ENCODE results near the gene MARVELD1. TPM values are rescaled to one million over a fixed set of nuclear protein-coding genes. Genes with fewer than 3 reads are reported as not detected.

MARVELD1 gene
- total and polyA plus RNA-seq, 2 experiments from 2014 or later: 7.3 to 23.7 TPM

GRCh38 chr10:97718178-97718577 lies 4.6 kb downstream of the MARVELD1 start:
- H4K20me1 ChIP-seq (replicated peaks; ENCODE audit: insufficient read depth): no peaks in the 10 kb centered on the region
- ATAC-seq: no peak
- peaks cover 7% of the 10 kb centered on the region; the same call in 1 of the 2 replicates for H3K36me3 ChIP-seq (ENCODE audit: insufficient read depth)
- H3K4me3 ChIP-seq: no peak overlapping the region
- H3K4me1 Mint-ChIP-seq: peaks cover 43% of the 10 kb centered on the region
- peaks cover 46% of the 10 kb centered on the region for H3K36me3 Mint-ChIP-seq (ENCODE audit: low read depth)
- H3K4me2 ChIP-seq: peak overlapping the region; percentile 68; the same call in 1 of the 2 replicates
- H3K9me3 Mint-ChIP-seq: no peaks in the 10 kb centered on the region; the same call in 2 of the 3 replicates
- TF ChIP-seq STAT1 (IDR thresholded peaks at IDR 0.05; ENCODE audit: unreplicated experiment): no peak
- no peak for TF ChIP-seq NANOG (IDR thresholded peaks at IDR 0.05; ENCODE audit: borderline replicate concordance)
- no peak for TF ChIP-seq EZH2phosphoT487 (IDR thresholded peaks at IDR 0.05; ENCODE audit: unreplicated experiment)
- no peak for TF ChIP-seq REST (IDR thresholded peaks at IDR 0.05; ENCODE audit: unreplicated experiment)
- TF ChIP-seq POLR2AphosphoS5 (IDR thresholded peaks at IDR 0.05; ENCODE audit: low read depth): no peak
- no peak for TF ChIP-seq EZH2 (IDR thresholded peaks at IDR 0.05; ENCODE audit: low read depth, unreplicated experiment)
- no peak for TF ChIP-seq ZNF331 (CRISPR knock-in tag; IDR thresholded peaks at IDR 0.05; ENCODE audit: low read depth)
- TF ChIP-seq CTCF (conservative IDR thresholded peaks at IDR 0.05; ENCODE audit: low read depth in 2 of 2): no peak
- TF ChIP-seq JUNB (IDR thresholded peaks at IDR 0.05; ENCODE audit: unreplicated experiment): no peak
- TF ChIP-seq ETS1 (IDR thresholded peaks at IDR 0.05): no peak
- no peak for TF ChIP-seq CREB1 (CRISPR knock-in tag; IDR thresholded peaks at IDR 0.05; ENCODE audit: low read depth)
- TF ChIP-seq ZNF114 (CRISPR knock-in tag; IDR thresholded peaks at IDR 0.05): no peak
- TF ChIP-seq ZNF462 (CRISPR knock-in tag; IDR thresholded peaks at IDR 0.05): no peak
- peak overlapping the region; percentile 86; the same call in 1 of the 2 replicates for H3K27ac ChIP-seq (ENCODE audit: low read depth)
- H3K27me3 Mint-ChIP-seq (ENCODE audit: insufficient read depth, low read depth, poor library complexity): peaks cover 15% of the 10 kb centered on the region
- peaks cover 16% of the 10 kb centered on the region for H3F3A ChIP-seq (replicated peaks; ENCODE audit: low read depth)
- peak overlapping the region; percentile 22; the same call in 2 of the 3 replicates for H3K4me3 Mint-ChIP-seq
- peaks cover 17% of the 10 kb centered on the region for H3K79me2 ChIP-seq (replicated peaks; ENCODE audit: insufficient read depth)
- H3K4me1 ChIP-seq (ENCODE audit: insufficient read depth): peaks cover 49% of the 10 kb centered on the region
- no peaks in the 10 kb centered on the region for H3K27me3 ChIP-seq (ENCODE audit: insufficient read depth)
- H3K27ac Mint-ChIP-seq: peak overlapping the region; percentile 78
- H3K9me2 ChIP-seq (ENCODE audit: insufficient read depth): no peaks in the 10 kb centered on the region
- DNase-seq (ENCODE audit: low spot score): no peak
- no peak overlapping the region for H2AFZ ChIP-seq
